Mammary epithelial cell (primary cell): ENCODE data around the gene SLC38A2.

Source experiments
- CTCF ChIP-seq, 2 donors: IDR thresholded peaks in 1 of 2; conservative IDR thresholded peaks in 1 of 2; 2 replicates each; pipeline ENCODE4 v1.5.1; 2011 to 2012; ENCODE audit warnings: inconsistent platforms in 2 of 2, low read length in 2 of 2, mild to moderate bottlenecking in 2 of 2, control low read depth in 1 of 2, low read depth in 1 of 2; ENCODE audit not compliant: insufficient read depth in 1 of 2; ENCODE audit errors: extremely low read depth in 1 of 2
- EZH2 ChIP-seq: IDR thresholded peaks from 2 replicates; pipeline ENCODE4 v1.6.1; 2012; ENCODE audit warnings: low read length, inconsistent platforms, borderline replicate concordance

DNA sequence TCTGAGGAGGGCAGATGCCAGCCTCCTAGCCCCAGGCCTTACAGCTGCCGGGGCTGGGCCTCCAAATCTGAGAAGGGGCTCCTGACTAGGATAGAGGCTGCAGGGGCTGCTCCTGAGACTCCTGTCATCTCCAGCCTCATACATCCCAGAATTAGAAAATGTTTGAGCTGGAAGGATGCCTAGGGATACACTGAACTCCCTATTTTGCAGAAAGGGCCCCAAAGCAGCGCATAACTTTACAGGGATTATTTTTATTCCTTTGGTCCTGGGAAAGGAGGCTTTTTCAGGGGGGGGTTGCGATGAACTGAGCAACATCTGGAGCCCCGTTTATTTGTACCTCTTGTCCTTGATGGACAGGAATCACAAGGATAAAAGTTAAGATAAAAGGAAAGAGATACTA, 35.9 kb upstream of the SLC38A2 start:
- no peak for TF ChIP-seq CTCF (conservative IDR thresholded peaks at IDR 0.05 in 1 of 2, IDR thresholded peaks at IDR 0.05 in 1 of 2; ENCODE audit: extremely low read depth in 1 of 2, insufficient read depth in 1 of 2, low read depth in 1 of 2, low read length in 2 of 2)
- TF ChIP-seq EZH2: no peak
